A549 (cell line): ENCODE measurements around the gene ANTXR1.

Source experiments
- HMGXB4 ChIP-seq: fragments of 250-450 bp; sonication (Bioruptor Pico); IDR thresholded peaks from 2 replicates; pipeline ENCODE4 v1.5.0; 2021; ENCODE audit warnings: mild to moderate bottlenecking, moderate library complexity, borderline replicate concordance
- PBX3 ChIP-seq: IDR thresholded peaks from 2 replicates; pipeline ENCODE4 v1.6.1; 2012
- POLR2A ChIP-seq: IDR thresholded peaks from 2 replicates; pipeline ENCODE4 v1.6.1; 2012; ENCODE audit warnings: mild to moderate bottlenecking, low read length
- RARB ChIP-seq: fragments of 250-450 bp; sonication (Bioruptor Pico); IDR thresholded peaks from 2 replicates; pipeline ENCODE4 v1.8.0; 2021; ENCODE audit warnings: mild to moderate bottlenecking, moderate library complexity
- RNF2 ChIP-seq: fragments of 200-600 bp; sonication (generic); IDR thresholded peaks from 2 replicates; pipeline ENCODE4 v1.6.1; 2016; ENCODE audit warnings: low read depth, mild to moderate bottlenecking, antibody characterized with exemption, moderate library complexity, borderline replicate concordance
- TF ChIP-seq, protein P1 (sequence below): fragments of >200 bp; sonication (Bioruptor Twin); formaldehyde crosslinking; IDR thresholded peaks from 3 replicates; pipeline ENCODE4 v1.5.1; 2016
- TF ChIP-seq, protein P2 (sequence below): fragments of 450-650 bp; IDR thresholded peaks from 2 replicates; pipeline ENCODE4 v1.6.1; 2014; ENCODE audit warnings: antibody characterized with exemption

- TF ChIP-seq POLR2A (no peak), RNF2 (no peak), PBX3 (no peak), HMGXB4 (no peak), RARB (no peak)
- TF ChIP-seq, protein P1, sequence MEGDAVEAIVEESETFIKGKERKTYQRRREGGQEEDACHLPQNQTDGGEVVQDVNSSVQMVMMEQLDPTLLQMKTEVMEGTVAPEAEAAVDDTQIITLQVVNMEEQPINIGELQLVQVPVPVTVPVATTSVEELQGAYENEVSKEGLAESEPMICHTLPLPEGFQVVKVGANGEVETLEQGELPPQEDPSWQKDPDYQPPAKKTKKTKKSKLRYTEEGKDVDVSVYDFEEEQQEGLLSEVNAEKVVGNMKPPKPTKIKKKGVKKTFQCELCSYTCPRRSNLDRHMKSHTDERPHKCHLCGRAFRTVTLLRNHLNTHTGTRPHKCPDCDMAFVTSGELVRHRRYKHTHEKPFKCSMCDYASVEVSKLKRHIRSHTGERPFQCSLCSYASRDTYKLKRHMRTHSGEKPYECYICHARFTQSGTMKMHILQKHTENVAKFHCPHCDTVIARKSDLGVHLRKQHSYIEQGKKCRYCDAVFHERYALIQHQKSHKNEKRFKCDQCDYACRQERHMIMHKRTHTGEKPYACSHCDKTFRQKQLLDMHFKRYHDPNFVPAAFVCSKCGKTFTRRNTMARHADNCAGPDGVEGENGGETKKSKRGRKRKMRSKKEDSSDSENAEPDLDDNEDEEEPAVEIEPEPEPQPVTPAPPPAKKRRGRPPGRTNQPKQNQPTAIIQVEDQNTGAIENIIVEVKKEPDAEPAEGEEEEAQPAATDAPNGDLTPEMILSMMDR: no peak
- TF ChIP-seq, protein P2, sequence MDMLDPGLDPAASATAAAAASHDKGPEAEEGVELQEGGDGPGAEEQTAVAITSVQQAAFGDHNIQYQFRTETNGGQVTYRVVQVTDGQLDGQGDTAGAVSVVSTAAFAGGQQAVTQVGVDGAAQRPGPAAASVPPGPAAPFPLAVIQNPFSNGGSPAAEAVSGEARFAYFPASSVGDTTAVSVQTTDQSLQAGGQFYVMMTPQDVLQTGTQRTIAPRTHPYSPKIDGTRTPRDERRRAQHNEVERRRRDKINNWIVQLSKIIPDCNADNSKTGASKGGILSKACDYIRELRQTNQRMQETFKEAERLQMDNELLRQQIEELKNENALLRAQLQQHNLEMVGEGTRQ: no peak
Measured at GRCh38 chr2:69102041-69102593, 89.1 kb downstream of the ANTXR1 start.
